Brain microvascular endothelial cell (primary cell): ENCODE data around the gene PPP1R1C.

Experiments used
- DNase-seq: peaks from one replicate; pipeline ENCODE4 v3.0.0-alpha.2; 2020
- H3K27ac ChIP-seq: fragments of 250-450 bp; sonication (Bioruptor Pico); 2 replicates; pipeline ENCODE4 v1.5.1; 2020; ENCODE audit warnings: mild to moderate bottlenecking, moderate library complexity
- H3K27me3 ChIP-seq: fragments of 250-450 bp; sonication (Bioruptor Pico); replicated peaks from 2 replicates; pipeline ENCODE4 v1.5.1; 2020; ENCODE audit warnings: mild to moderate bottlenecking
- H3K36me3 ChIP-seq: fragments of 250-450 bp; sonication (Bioruptor Pico); replicated peaks from 2 replicates; pipeline ENCODE4 v1.5.1; 2020; ENCODE audit warnings: mild to moderate bottlenecking
- H3K4me3 ChIP-seq: 2 replicates; pipeline ENCODE4 v1.5.1; 2011; ENCODE audit warnings: low read depth, mild to moderate bottlenecking, control low read depth, low read length, moderate library complexity
- CTCF ChIP-seq: IDR thresholded peaks from 2 replicates; pipeline ENCODE4 v1.5.1; 2011; ENCODE audit warnings: low read depth, mild to moderate bottlenecking, moderate library complexity, low read length, control low read depth, inconsistent platforms; ENCODE audit errors: missing control alignments
- in situ Hi-C: cut with HindIII; loops from 2 replicates; pipeline ENCODE4 v1.10.0; 2017; ENCODE audit warnings: low sequenced_read_pairs, low pct_ligation_motif_present

Gene PPP1R1C

GRCh38 chr2:182072861-182073260 lies 87.2 kb downstream of the PPP1R1C start:
- Histone ChIP-seq H3K4me3 (no peak overlapping the region), H3K27me3 (no peaks in the 10 kb centered on the region), H3K27ac (no peak overlapping the region), H3K36me3 (no peaks in the 10 kb centered on the region)
- no peak for DNase-seq
- no peak for TF ChIP-seq CTCF
- in situ Hi-C loops = no loop called here

GRCh38 chr2:182073613-182074012 lies 88.0 kb downstream of the PPP1R1C start:
- no peak for DNase-seq
- Histone ChIP-seq H3K27me3 (no peaks in the 10 kb centered on the region), H3K4me3 (no peak overlapping the region), H3K36me3 (no peaks in the 10 kb centered on the region), H3K27ac (no peak overlapping the region)
- in situ Hi-C loops = no loop called here
- no peak for TF ChIP-seq CTCF

GRCh38 chr2:182077023-182077422 lies 91.4 kb downstream of the PPP1R1C start:
- no peak overlapping the region for H3K4me3 ChIP-seq
- no peak for TF ChIP-seq CTCF
- no peak for DNase-seq
- no peaks in the 10 kb centered on the region for H3K27me3 ChIP-seq
- in situ Hi-C loops = loop anchor here (25.0 kb wide), 1 partner anchor 340 kb away; no protein-coding TSS in a partner anchor
- H3K27ac ChIP-seq = no peak overlapping the region
- no peaks in the 10 kb centered on the region for H3K36me3 ChIP-seq

GRCh38 chr2:182077448-182078142 lies 91.9 kb downstream of the PPP1R1C start:
- in situ Hi-C loops = loop anchor here (25.0 kb wide), 1 partner anchor 340 kb away; no protein-coding TSS in a partner anchor
- DNase-seq = peak; percentile 87
- TF ChIP-seq CTCF = peak; percentile 59
- no peak overlapping the region for H3K4me3 ChIP-seq
- H3K27ac ChIP-seq = no peak overlapping the region
- H3K36me3 ChIP-seq = no peaks in the 10 kb centered on the region
- no peaks in the 10 kb centered on the region for H3K27me3 ChIP-seq

GRCh38 chr2:182078988-182079602 lies 93.4 kb downstream of the PPP1R1C start:
- in situ Hi-C loops = loop anchor here (25.0 kb wide), 1 partner anchor 342 kb away; no protein-coding TSS in a partner anchor

More at GRCh38 chr2:182078988-182079602, 93.4 kb downstream of the PPP1R1C start:
- no peaks in the 10 kb centered on the region for H3K36me3 ChIP-seq
- no peak overlapping the region for H3K4me3 ChIP-seq
- no peak overlapping the region for H3K27ac ChIP-seq
- no peak for TF ChIP-seq CTCF
- no peak for DNase-seq
- no peaks in the 10 kb centered on the region for H3K27me3 ChIP-seq
